Tibial nerve (tissue), 4 donors: ENCODE measurements around the gene GDAP2. TPM values are rescaled to one million over a fixed set of nuclear protein-coding genes. Genes with fewer than 3 reads are reported as not detected.

ENCODE experiments used
- DNase-seq, 2 donors: peaks; one replicate each; pipeline ENCODE4 v3.0.0-alpha.2; 2019; ENCODE audit warnings: low spot score in 2 of 2
- H3K27ac ChIP-seq, 4 donors: fragments of 200-600 bp; sonication (generic) in 3 of 4; one replicate each; pipeline ENCODE4 v1.5.1; 2017 to 2019; ENCODE audit warnings: mild to moderate bottlenecking in 1 of 4
- H3K27me3 ChIP-seq, 2 donors: fragments of 200-600 bp; sonication (generic) in 1 of 2; one replicate each; pipeline versions ENCODE4 v1.5.1 to v1.6.0; 2017 to 2019
- H3K36me3 ChIP-seq, 3 donors: fragments of 200-600 bp; sonication (generic); one replicate each; pipeline ENCODE4 v1.5.1; 2018 to 2019
- H3K4me1 ChIP-seq, 4 donors: fragments of 200-600 bp; sonication (generic) in 3 of 4; one replicate each; pipeline ENCODE4 v1.5.1; 2017 to 2019
- H3K4me3 ChIP-seq, 4 donors: fragments of 200-600 bp; sonication (generic) in 3 of 4; one replicate each; pipeline ENCODE4 v1.5.1; 2017 to 2019; ENCODE audit warnings: mild to moderate bottlenecking in 1 of 4, moderate library complexity in 1 of 4
- H3K9me3 ChIP-seq, 4 donors: fragments of 200-600 bp; sonication (generic) in 3 of 4; one replicate each; pipeline ENCODE4 v1.5.1; 2017 to 2019
- EP300 ChIP-seq, 2 donors: sonication (generic); formaldehyde crosslinking; IDR thresholded peaks; one replicate each; pipeline ENCODE4 v1.6.1; 2017; ENCODE audit warnings: antibody characterized with exemption in 2 of 2, mild to moderate bottlenecking in 1 of 2
- POLR2A ChIP-seq, 2 donors: fragments of 450-650 bp; IDR thresholded peaks; one replicate each; pipeline ENCODE4 v1.6.1; 2017; ENCODE audit warnings: antibody characterized with exemption in 2 of 2, mild to moderate bottlenecking in 2 of 2, moderate library complexity in 2 of 2
- WGBS, 2 donors: methylation state at CpG; one replicate each; pipeline ENCODE4 v1.1.5; 2018; 5-methylcytosine and 5-hydroxymethylcytosine counted together
- total RNA-seq, 4 donors: library from RNA; depleted of rRNA; stranded (reverse); fragments of >200 nt; gene quantifications; one replicate each; pipeline ENCODE4 v1.1.0, GENCODE V29; 2016
- TF ChIP-seq, protein P1 (sequence below), 5 experiments: fragments of 200-600 bp in 3 of 5; fragments of 450-650 bp in 2 of 5; sonication (generic) in 3 of 5; IDR thresholded peaks; one replicate each; pipeline ENCODE4 v1.5.1; 2016 to 2019; ENCODE audit warnings: antibody characterized with exemption in 5 of 5, mild to moderate bottlenecking in 3 of 5, moderate library complexity in 2 of 5

The GDAP2 gene, protein sequence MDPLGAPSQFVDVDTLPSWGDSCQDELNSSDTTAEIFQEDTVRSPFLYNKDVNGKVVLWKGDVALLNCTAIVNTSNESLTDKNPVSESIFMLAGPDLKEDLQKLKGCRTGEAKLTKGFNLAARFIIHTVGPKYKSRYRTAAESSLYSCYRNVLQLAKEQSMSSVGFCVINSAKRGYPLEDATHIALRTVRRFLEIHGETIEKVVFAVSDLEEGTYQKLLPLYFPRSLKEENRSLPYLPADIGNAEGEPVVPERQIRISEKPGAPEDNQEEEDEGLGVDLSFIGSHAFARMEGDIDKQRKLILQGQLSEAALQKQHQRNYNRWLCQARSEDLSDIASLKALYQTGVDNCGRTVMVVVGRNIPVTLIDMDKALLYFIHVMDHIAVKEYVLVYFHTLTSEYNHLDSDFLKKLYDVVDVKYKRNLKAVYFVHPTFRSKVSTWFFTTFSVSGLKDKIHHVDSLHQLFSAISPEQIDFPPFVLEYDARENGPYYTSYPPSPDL
- 10 to 100 TPM; 21.8 to 24.3 (median 22.8) TPM for total RNA-seq

DNA sequence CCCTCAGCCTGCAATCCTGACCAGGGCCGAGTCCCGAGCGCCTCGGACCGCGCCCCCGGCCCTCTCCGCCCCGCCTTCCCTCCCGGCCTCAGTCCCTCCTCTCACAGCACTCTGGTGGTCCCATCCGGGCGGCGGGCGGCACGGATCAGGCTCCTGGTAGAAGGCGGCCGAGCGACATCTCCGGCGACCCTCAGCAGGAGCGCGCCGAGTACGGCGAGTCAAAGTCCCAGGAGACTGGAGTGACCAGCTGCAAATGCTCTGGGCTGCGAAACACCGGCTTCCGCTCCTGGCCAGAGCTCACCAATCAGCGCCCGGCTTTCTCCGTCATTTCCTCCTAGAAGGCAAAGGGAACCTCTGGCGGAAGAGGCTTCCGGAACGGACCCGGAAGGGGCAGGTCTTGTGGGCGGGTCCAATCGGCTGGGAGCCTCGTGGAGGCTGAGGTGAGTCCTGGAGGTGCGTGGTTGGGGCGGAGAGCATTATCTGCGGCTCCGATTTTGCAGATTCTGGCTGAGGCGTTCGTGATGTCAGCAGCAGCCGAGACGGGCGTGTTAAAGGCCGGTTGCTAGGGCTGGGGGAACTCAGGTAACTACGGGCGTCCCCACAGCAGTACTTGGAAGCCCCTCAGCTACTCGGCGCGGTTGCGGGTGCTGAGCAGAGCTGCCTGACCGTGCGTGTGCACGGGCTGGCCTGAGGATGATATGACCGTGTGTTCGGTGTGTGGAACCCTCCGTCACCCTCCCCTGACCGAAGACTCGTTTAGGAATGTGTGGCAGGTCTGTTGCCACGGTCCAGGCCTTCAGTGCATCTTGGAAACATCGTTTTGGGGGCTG is at the start of gene GDAP2, which contains the start of gene WDR3:
TSS of gene GDAP2 (minus strand) at position 279 of the 830 bp plus-strand sequence. CDS start 9,264 bp downstream, outside the sequence.
TSS of gene WDR3 (plus strand) at position 397 of the 830 bp plus-strand sequence. CDS start 3,581 bp downstream, outside the sequence.
- TF ChIP-seq, protein P1, sequence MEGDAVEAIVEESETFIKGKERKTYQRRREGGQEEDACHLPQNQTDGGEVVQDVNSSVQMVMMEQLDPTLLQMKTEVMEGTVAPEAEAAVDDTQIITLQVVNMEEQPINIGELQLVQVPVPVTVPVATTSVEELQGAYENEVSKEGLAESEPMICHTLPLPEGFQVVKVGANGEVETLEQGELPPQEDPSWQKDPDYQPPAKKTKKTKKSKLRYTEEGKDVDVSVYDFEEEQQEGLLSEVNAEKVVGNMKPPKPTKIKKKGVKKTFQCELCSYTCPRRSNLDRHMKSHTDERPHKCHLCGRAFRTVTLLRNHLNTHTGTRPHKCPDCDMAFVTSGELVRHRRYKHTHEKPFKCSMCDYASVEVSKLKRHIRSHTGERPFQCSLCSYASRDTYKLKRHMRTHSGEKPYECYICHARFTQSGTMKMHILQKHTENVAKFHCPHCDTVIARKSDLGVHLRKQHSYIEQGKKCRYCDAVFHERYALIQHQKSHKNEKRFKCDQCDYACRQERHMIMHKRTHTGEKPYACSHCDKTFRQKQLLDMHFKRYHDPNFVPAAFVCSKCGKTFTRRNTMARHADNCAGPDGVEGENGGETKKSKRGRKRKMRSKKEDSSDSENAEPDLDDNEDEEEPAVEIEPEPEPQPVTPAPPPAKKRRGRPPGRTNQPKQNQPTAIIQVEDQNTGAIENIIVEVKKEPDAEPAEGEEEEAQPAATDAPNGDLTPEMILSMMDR (IDR thresholded peaks at IDR 0.05): peak in 1 of 5 experiments; percentile 24
- TF ChIP-seq POLR2A (IDR thresholded peaks at IDR 0.05) (peak in 1 of 2 donors; percentile 55), EP300 (IDR thresholded peaks at IDR 0.05) (peak in 1 of 2 donors; percentile 67)
- Histone ChIP-seq H3K9me3 (no peaks in the 10 kb centered on the region), H3K27ac (peak within 1 kb of the TSS; percentile 1 to 90 (median 86)), H3K4me3 (peak within 1 kb of the TSS; percentile 76 to 96 (median 87)), H3K36me3 (peaks cover 0 to 5% (median 0%) of the 10 kb centered on the region in 3 donors), H3K4me1 (peaks cover 0 to 45% (median 21%) of the 10 kb centered on the region in 4 donors), H3K27me3 (no peaks in the 10 kb centered on the region)
- 0% methylated on average over 29 to 53 of the region's 64 CpGs for WGBS, 2 donors
- peak; percentile 86 to 93 for DNase-seq

DNA sequence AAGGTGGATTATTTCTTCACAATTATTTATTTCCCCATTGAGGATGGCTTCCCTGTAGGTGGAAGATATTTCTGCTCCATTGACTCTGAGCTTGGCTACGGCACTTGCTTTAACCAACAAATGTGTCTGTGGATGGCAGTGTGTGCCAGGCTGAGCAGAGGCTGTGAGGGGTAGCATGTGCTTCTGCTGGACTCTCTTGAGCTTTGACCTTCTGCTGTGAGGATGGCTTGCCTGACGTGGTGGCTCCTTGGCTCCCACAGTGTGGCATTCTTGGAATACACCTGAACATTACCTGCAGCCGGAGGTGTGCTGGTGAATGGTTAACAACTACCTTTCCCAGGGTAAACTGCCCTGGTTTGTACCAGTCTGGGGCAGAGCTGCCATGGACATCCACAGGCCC is 47.0 kb upstream of the GDAP2 start:
- H3K36me3 ChIP-seq: no peaks in the 10 kb centered on the region

DNA sequence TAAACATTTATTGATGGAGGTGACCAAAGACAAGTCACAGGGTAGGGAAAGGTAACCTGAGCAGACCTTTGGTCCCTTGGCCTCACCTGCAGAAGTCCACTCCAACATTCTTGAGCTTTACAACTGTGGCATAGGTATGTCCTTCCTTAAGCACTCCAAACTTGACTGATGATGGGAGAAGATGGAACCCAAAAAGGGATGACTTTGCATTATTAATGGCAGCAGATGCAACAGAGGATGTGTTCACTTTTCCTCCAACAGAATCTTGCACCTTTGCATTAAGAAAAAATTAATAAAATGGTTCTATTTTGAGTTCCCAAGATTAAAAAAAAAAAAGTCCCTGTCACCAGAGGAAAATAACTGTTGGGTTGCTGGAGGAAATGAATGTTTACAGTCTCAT is 42.4 kb upstream of the GDAP2 start:
- TF ChIP-seq, protein P1 (IDR thresholded peaks at IDR 0.05): no peak
- no peak for TF ChIP-seq POLR2A (IDR thresholded peaks at IDR 0.05)
- no peak for TF ChIP-seq EP300 (IDR thresholded peaks at IDR 0.05)
- no peak overlapping the region for H3K4me3 ChIP-seq
- no peaks in the 10 kb centered on the region for H3K9me3 ChIP-seq
- H3K27ac ChIP-seq: no peak overlapping the region
- H3K27me3 ChIP-seq: no peaks in the 10 kb centered on the region
- H3K4me1 ChIP-seq: peaks cover 0 to 3% (median 0%) of the 10 kb centered on the region in 4 donors
- no peak for DNase-seq
- no peaks in the 10 kb centered on the region for H3K36me3 ChIP-seq

More for the DNA sequence above, 47.0 kb upstream of the GDAP2 start:
- Histone ChIP-seq H3K4me1 (no peaks in the 10 kb centered on the region), H3K9me3 (no peaks in the 10 kb centered on the region), H3K27ac (no peak overlapping the region), H3K4me3 (no peak overlapping the region), H3K27me3 (no peaks in the 10 kb centered on the region)
- no peak for DNase-seq
- TF ChIP-seq, protein P1 (IDR thresholded peaks at IDR 0.05): no peak
- TF ChIP-seq EP300 (IDR thresholded peaks at IDR 0.05) (no peak), POLR2A (IDR thresholded peaks at IDR 0.05) (no peak)
- WGBS, 2 donors: 75 to 82% methylated on average over 3 of the region's 3 CpGs

DNA sequence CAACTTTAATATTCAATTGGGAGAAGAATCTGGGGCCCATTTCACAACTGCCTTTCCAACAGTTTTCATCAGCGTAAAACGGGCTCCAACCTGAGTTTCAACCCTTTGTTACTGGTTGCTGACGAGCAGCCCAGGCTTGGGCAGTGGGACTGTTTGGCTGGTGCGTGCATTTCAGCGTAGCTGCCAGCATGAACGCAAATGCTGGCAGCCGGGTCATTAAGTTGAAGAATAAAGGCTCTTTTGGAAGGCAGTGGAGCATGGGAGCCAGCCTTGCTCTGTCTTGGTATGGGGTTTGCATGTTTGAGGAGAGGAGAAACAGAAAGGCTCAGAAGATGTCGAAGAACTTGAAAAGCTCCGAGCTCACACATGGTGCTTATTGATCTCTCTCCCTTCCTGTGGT is 40.8 kb upstream of the GDAP2 start:
- no peaks in the 10 kb centered on the region for H3K27me3 ChIP-seq
- no peaks in the 10 kb centered on the region for H3K36me3 ChIP-seq
- TF ChIP-seq, protein P1 (IDR thresholded peaks at IDR 0.05): no peak
- H3K27ac ChIP-seq: no peak overlapping the region
- 35 to 38% methylated on average over 9 of the region's 9 CpGs for WGBS, 2 donors
- H3K4me3 ChIP-seq: no peak overlapping the region
- peaks cover 0 to 3% (median 0%) of the 10 kb centered on the region in 4 donors for H3K4me1 ChIP-seq
- no peak for DNase-seq
- H3K9me3 ChIP-seq: no peaks in the 10 kb centered on the region
